ENCODE measurements around the gene MPP3. TPM values are rescaled to one million over a fixed set of nuclear protein-coding genes. Genes with fewer than 3 reads are reported as not detected.

MPP3 gene
- total RNA-seq, 1 donor from 2014 or later, result 35.2 TPM

DNA sequence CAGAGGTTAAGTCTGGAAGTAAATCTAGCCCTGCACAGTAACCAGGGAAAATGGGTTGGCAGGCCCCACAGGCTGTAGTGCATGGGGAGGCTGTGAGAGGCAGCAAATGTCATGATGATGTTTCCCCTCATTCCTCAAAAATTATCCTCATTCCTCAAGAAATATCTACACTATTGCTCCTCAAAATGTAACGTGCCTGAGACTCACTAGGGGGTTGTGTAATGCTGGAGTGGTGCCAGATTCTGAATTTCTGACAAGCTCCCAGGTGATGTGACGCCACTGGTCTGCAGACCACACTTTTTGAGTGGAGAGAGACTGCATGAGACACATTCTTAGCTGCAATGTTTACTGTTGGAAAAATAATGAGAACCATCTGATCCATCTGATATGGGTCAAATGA is 1.2 kb upstream of the MPP3 start:
- H3K27me3 ChIP-seq (ENCODE audit: low read depth), result no peaks in the 10 kb centered on the region
- peak overlapping the region; percentile 78 for H3K4me3 ChIP-seq
- no peak for DNase-seq
- H3K36me3 ChIP-seq, result peaks cover 22% of the 10 kb centered on the region
- H3K4me1 ChIP-seq, result peaks cover 44% of the 10 kb centered on the region
- peak overlapping the region; percentile 93 for H3K27ac ChIP-seq (replicated peaks)
- intact Hi-C loops (cut with micrococcal nuclease), result no loop called here
- TF ChIP-seq, protein P1, sequence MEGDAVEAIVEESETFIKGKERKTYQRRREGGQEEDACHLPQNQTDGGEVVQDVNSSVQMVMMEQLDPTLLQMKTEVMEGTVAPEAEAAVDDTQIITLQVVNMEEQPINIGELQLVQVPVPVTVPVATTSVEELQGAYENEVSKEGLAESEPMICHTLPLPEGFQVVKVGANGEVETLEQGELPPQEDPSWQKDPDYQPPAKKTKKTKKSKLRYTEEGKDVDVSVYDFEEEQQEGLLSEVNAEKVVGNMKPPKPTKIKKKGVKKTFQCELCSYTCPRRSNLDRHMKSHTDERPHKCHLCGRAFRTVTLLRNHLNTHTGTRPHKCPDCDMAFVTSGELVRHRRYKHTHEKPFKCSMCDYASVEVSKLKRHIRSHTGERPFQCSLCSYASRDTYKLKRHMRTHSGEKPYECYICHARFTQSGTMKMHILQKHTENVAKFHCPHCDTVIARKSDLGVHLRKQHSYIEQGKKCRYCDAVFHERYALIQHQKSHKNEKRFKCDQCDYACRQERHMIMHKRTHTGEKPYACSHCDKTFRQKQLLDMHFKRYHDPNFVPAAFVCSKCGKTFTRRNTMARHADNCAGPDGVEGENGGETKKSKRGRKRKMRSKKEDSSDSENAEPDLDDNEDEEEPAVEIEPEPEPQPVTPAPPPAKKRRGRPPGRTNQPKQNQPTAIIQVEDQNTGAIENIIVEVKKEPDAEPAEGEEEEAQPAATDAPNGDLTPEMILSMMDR (IDR thresholded peaks at IDR 0.05; ENCODE audit: borderline replicate concordance), result no peak
- peaks cover 6% of the 10 kb centered on the region for H3K9me3 ChIP-seq (replicated peaks)

DNA sequence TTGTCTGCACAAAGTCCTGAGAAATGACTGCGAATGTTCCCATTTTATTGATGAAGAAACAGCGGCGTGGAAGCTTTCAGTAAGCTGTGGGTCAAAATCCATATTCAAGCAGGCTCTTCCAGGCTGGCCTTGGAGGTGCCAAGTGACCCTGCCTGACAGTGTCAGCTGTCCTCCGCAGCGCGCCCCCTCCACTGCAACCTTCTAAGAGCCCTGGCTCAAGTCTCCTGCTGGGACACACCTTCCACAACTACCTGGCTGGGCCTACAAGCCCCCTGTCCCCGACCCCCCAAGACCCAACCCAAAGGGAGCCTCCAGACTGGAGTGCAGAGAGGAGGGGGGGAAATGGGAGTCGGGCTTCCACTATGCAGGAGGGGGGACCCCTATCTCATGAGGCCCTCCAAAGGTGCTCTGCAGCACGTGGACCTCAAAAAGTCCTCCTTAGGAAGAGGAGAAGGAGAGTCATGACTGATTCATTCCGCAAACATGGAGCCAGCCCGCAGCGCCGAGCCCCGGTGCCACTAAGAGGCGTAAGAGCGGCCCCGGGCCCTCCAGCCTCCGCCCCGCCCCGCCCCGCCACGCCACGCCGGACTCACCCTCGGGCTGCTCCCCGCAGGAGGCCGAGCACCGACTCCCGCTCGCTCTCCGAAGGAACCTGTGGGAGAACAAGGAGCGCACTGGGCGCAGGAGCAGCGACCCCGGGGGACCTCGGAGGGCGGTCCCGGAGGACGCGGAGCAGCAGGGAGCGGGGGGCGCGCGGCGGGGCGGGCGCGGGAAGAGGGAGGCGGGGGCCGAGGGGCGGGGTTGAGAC is 574 bp downstream of the MPP3 start:
- H3K36me3 ChIP-seq, result peaks cover 38% of the 10 kb centered on the region
- H3K27ac ChIP-seq (replicated peaks), result peak overlapping the region; percentile 93
- peaks cover 6% of the 10 kb centered on the region for H3K9me3 ChIP-seq (replicated peaks)
- peak overlapping the region; percentile 78 for H3K4me3 ChIP-seq
- no peaks in the 10 kb centered on the region for H3K27me3 ChIP-seq (ENCODE audit: low read depth)
- DNase-seq, result peak; percentile 74
- TF ChIP-seq, protein P1 (IDR thresholded peaks at IDR 0.05; ENCODE audit: borderline replicate concordance), result no peak
- H3K4me1 ChIP-seq, result peaks cover 61% of the 10 kb centered on the region
- intact Hi-C loops (cut with micrococcal nuclease), result no loop called here

DNA sequence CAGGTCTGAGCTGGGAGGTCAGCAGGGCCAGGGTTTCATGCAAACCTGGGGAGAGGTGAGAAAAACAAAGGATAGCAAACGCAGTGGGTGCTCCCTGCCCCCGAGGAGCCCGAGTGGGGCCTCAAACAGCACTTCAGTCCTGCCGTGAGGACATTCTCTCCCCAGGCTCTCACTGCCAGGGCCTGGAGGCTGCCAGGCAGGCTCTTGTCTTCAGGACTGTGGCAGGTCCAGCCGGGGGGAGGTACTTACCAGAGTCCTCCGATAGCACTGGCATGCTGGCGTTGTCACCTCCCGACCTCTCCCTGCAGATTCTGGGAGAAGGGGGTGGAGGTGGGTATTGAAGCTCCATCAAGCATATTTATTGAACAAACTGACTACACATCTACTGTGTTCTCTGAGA is 1.3 kb downstream of the MPP3 start:
- H3K9me3 ChIP-seq (replicated peaks), result peaks cover 6% of the 10 kb centered on the region
- H3K4me1 ChIP-seq, result peaks cover 67% of the 10 kb centered on the region
- peaks cover 43% of the 10 kb centered on the region for H3K36me3 ChIP-seq
- peak overlapping the region; percentile 78 for H3K4me3 ChIP-seq
- intact Hi-C loops (cut with micrococcal nuclease), result no loop called here
- H3K27ac ChIP-seq (replicated peaks), result peak overlapping the region; percentile 93
- DNase-seq, result peak; percentile 83
- TF ChIP-seq, protein P1 (IDR thresholded peaks at IDR 0.05; ENCODE audit: borderline replicate concordance), result no peak
- H3K27me3 ChIP-seq (ENCODE audit: low read depth), result no peaks in the 10 kb centered on the region

DNA sequence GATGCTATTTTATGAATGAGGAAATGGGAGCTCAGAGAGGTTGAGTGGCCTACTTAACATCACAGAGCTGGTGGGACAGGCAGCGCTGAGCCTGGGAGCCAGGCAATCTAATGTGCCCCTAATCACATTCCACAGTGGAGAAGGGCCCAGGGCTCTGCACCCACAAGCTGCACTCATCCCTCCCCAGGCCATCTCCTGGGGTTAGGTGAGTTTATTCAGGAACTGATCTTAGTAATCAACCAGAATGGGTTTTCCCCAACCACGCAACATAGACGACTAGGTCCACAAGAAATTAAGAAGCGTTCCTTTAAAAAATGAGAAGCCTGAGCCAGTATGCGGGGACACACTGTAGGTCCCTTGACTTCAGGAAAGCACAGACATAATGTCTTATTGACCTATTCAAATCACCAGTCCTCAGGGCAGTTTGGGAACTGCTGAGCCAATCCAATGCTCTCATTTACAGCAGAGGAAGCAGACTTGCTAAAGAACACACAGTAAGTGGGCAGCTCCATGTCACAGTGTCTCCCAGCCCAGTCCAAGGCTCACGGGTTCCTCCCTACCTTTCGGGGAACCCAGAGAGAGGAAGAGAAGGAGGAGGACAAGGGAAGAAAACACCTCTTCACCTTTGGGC is 2.3 kb downstream of the MPP3 start:
- TF ChIP-seq, protein P1 (IDR thresholded peaks at IDR 0.05; ENCODE audit: borderline replicate concordance), result no peak
- H3K9me3 ChIP-seq (replicated peaks), result peaks cover 6% of the 10 kb centered on the region
- no peaks in the 10 kb centered on the region for H3K27me3 ChIP-seq (ENCODE audit: low read depth)
- H3K4me1 ChIP-seq, result peaks cover 75% of the 10 kb centered on the region
- H3K36me3 ChIP-seq, result peaks cover 53% of the 10 kb centered on the region
- peak overlapping the region; percentile 78 for H3K4me3 ChIP-seq
- intact Hi-C loops (cut with micrococcal nuclease), result no loop called here
- H3K27ac ChIP-seq (replicated peaks), result peak overlapping the region; percentile 93
- DNase-seq, result no peak

DNA sequence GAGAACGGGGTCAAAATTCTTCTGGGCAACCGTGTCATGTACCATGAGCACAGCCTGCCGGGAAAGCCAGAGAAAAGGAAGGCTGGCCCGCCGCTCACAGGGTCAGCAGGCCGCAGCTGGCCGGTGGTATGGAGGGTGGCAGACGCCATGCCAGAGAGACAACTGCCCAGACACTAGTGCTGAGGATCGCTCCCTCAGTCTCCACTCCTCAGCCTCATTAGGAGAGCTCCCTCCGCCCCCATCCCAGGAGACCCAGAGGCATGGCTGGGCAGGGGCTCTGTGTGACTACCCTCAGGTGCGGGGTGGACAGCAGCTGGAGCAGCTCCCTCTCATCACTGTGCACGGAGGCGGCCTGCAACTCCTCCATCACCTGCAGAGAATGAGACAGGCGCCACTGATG is 3.2 kb downstream of the MPP3 start:
- peak overlapping the region; percentile 78 for H3K4me3 ChIP-seq
- no peaks in the 10 kb centered on the region for H3K27me3 ChIP-seq (ENCODE audit: low read depth)
- DNase-seq, result no peak
- H3K27ac ChIP-seq (replicated peaks), result peak overlapping the region; percentile 93
- intact Hi-C loops (cut with micrococcal nuclease), result no loop called here
- peaks cover 84% of the 10 kb centered on the region for H3K4me1 ChIP-seq
- H3K9me3 ChIP-seq (replicated peaks), result peaks cover 6% of the 10 kb centered on the region
- H3K36me3 ChIP-seq, result peaks cover 62% of the 10 kb centered on the region
- TF ChIP-seq, protein P1 (IDR thresholded peaks at IDR 0.05; ENCODE audit: borderline replicate concordance), result no peak

All from left ventricle myocardium inferior (tissue), 1 donor.